A549 (cell line): ENCODE results near the gene BABAM2. TPM values are rescaled to one million over a fixed set of nuclear protein-coding genes. Genes with fewer than 3 reads are reported as not detected.

Source experiments
- ATAC-seq, 2 experiments: fragments of 200-7000 bp in 1 of 2; fragments of >200 bp in 1 of 2; cut with Nextera tagmentation in 1 of 2; cut with Tn5 transposase in 1 of 2; 3 replicates each; pipeline versions ENCODE4 v1.8.0 to v1.9.1; 2018 to 2020; ENCODE audit warnings: mild to moderate bottlenecking in 1 of 2, moderate library complexity in 1 of 2
- CTCF ChIA-PET: fragments of 300-600 bp; sonication (Branson Sonifier 250); formaldehyde crosslinking; extraction: SDS; loops from one replicate; lab custom pipeline; 2021; ENCODE audit warnings: antibody characterized with exemption, inconsistent platforms; lab: Yijun Ruan, JAX
- POLR2A ChIA-PET: fragments of 350-600 bp; formaldehyde crosslinking; extraction: SDS; loops from one replicate; lab custom pipeline; 2021; ENCODE audit warnings: antibody characterized with exemption, inconsistent platforms; lab: Yijun Ruan, JAX
- DNase-seq, 2 experiments: peaks; one replicate each; pipeline versions ENCODE4 v3.0.0 to v3.0.0-alpha.2; 2011 to 2016; ENCODE audit warnings: low read depth in 1 of 2, low spot score in 1 of 2
- FAIRE-seq: peaks from 2 replicates; lab custom pipeline; 2011; peaks lifted over from hg19 to GRCh38; lab: Jason Lieb, UNC
- H3K27ac ChIP-seq, 2 experiments: fragments of >200 bp; sonication (Bioruptor Twin); formaldehyde crosslinking; 3 replicates each; pipeline ENCODE4 v1.5.1; 2016 to 2017
- H3K4me1 ChIP-seq: fragments of >200 bp; sonication (Bioruptor Twin); formaldehyde crosslinking; 3 replicates; pipeline ENCODE4 v1.6.1; 2016
- H3K4me2 ChIP-seq: fragments of >200 bp; sonication (Bioruptor Twin); formaldehyde crosslinking; 3 replicates; pipeline ENCODE4 v1.6.1; 2016
- H3K4me3 ChIP-seq: fragments of >200 bp; sonication (Bioruptor Twin); formaldehyde crosslinking; 3 replicates; pipeline ENCODE4 v1.5.1; 2016
- H3K9me3 ChIP-seq: fragments of >200 bp; sonication (Bioruptor Twin); formaldehyde crosslinking; 3 replicates; pipeline ENCODE4 v1.6.1; 2016
- BHLHE40 ChIP-seq: IDR thresholded peaks from 2 replicates; pipeline ENCODE4 v1.6.1; 2012; ENCODE audit warnings: low read depth, low read length, inconsistent platforms
- CBX8 ChIP-seq: fragments of 200-600 bp; sonication (generic); IDR thresholded peaks from 2 replicates; pipeline ENCODE4 v1.6.1; 2016
- CEBPB ChIP-seq, 2 experiments: fragments of >200 bp in 1 of 2; sonication (Bioruptor Twin) in 1 of 2; formaldehyde crosslinking in 1 of 2; IDR thresholded peaks; 2 replicates each; pipeline ENCODE4 v1.6.1; 2012 to 2016
- CTCF ChIP-seq: fragments of >200 bp; sonication (Bioruptor Twin); formaldehyde crosslinking; IDR thresholded peaks from 3 replicates; pipeline ENCODE4 v1.5.1; 2016
- EHMT2 ChIP-seq: fragments of 200-600 bp; sonication (generic); IDR thresholded peaks from 2 replicates; pipeline ENCODE4 v1.6.1; 2016; ENCODE audit warnings: antibody characterized with exemption, low read depth, mild to moderate bottlenecking, moderate library complexity
- EP300 ChIP-seq, 2 experiments: fragments of >200 bp; sonication (Bioruptor Twin); formaldehyde crosslinking; IDR thresholded peaks; 2 replicates in 1 of 2; 3 replicates in 1 of 2; pipeline ENCODE4 v1.6.1; 2016 to 2017
- ESRRA ChIP-seq: fragments of 150-350 bp; IDR thresholded peaks from 2 replicates; pipeline ENCODE4 v1.6.1; 2014; ENCODE audit warnings: mild to moderate bottlenecking, low read length, borderline replicate concordance
- FOSB ChIP-seq: fragments of 250-450 bp; sonication (Bioruptor Pico); IDR thresholded peaks from 2 replicates; pipeline ENCODE4 v1.5.0; 2020; ENCODE audit warnings: mild to moderate bottlenecking, moderate library complexity
- FOSL2 ChIP-seq, 2 experiments: fragments of 450-650 bp in 1 of 2; fragments of >200 bp in 1 of 2; sonication (Bioruptor Twin) in 1 of 2; formaldehyde crosslinking; IDR thresholded peaks; 2 replicates each; pipeline versions ENCODE4 v1.5.0 to v1.6.1; 2016 to 2020; ENCODE audit warnings: mild to moderate bottlenecking in 1 of 2, moderate library complexity in 1 of 2
- GATA3 ChIP-seq: IDR thresholded peaks from 2 replicates; pipeline ENCODE4 v1.6.1; 2012; ENCODE audit warnings: borderline replicate concordance
- HES2 ChIP-seq: fragments of >200 bp; sonication (Bioruptor Twin); formaldehyde crosslinking; IDR thresholded peaks from 2 replicates; pipeline ENCODE4 v1.6.1; 2016
- HOXA7 ChIP-seq: fragments of 250-450 bp; sonication (Bioruptor Pico); IDR thresholded peaks from 2 replicates; pipeline ENCODE4 v1.5.0; 2020; ENCODE audit warnings: mild to moderate bottlenecking, moderate library complexity
- HOXB5 ChIP-seq: fragments of 250-450 bp; sonication (Bioruptor Pico); IDR thresholded peaks from 2 replicates; pipeline ENCODE4 v1.5.0; 2020; ENCODE audit warnings: mild to moderate bottlenecking, moderate library complexity
- JUN ChIP-seq, 2 experiments: fragments of >200 bp; sonication (Bioruptor Twin); formaldehyde crosslinking; IDR thresholded peaks; 2 replicates in 1 of 2; 3 replicates in 1 of 2; pipeline ENCODE4 v1.6.1; 2016 to 2017
- JUNB ChIP-seq: fragments of >200 bp; sonication (Bioruptor Twin); formaldehyde crosslinking; IDR thresholded peaks from 2 replicates; pipeline ENCODE4 v1.6.1; 2016
- MAFK ChIP-seq: fragments of 450-650 bp; IDR thresholded peaks from 2 replicates; pipeline ENCODE4 v1.6.1; 2014; ENCODE audit not compliant: partially characterized antibody
- MAX ChIP-seq: IDR thresholded peaks from 2 replicates; pipeline ENCODE4 v1.6.1; 2012
- MYC ChIP-seq: IDR thresholded peaks from 2 replicates; pipeline ENCODE4 v1.6.1; 2012; ENCODE audit warnings: mild to moderate bottlenecking, inconsistent platforms, low read length, improper control_type of control experiment, borderline replicate concordance
- RAD21 ChIP-seq, 2 experiments: fragments of >200 bp in 1 of 2; sonication (Bioruptor Twin) in 1 of 2; formaldehyde crosslinking in 1 of 2; IDR thresholded peaks in 1 of 2; conservative IDR thresholded peaks in 1 of 2; 2 replicates in 1 of 2; 3 replicates in 1 of 2; pipeline ENCODE4 v1.6.1; 2012 to 2018; ENCODE audit warnings: inconsistent platforms in 1 of 2
- RFX5 ChIP-seq: fragments of 450-650 bp; IDR thresholded peaks from 2 replicates; pipeline ENCODE4 v1.7.1; 2014; ENCODE audit warnings: antibody characterized with exemption, mild to moderate bottlenecking, moderate library complexity
- SMC3 ChIP-seq: fragments of >200 bp; sonication (Bioruptor Twin); formaldehyde crosslinking; IDR thresholded peaks from 3 replicates; pipeline ENCODE4 v1.6.1; 2018; ENCODE audit warnings: inconsistent platforms
- SREBF2 ChIP-seq: fragments of 450-650 bp; IDR thresholded peaks from 2 replicates; pipeline ENCODE4 v1.6.1; 2014; ENCODE audit warnings: mild to moderate bottlenecking, moderate library complexity
- WGBS: methylation state at CpG from one replicate; pipeline ENCODE4 v1.1.6; 2017; ENCODE audit errors: missing lambda C conversion rate; 5-methylcytosine and 5-hydroxymethylcytosine counted together
- polyA plus RNA-seq, 4 experiments: library from polyadenylated mRNA; depleted of rRNA in 3 of 4; stranded (reverse); fragments of >200 nt; fragmentation: RNase III in 1 of 4; extraction: RNeasy Plus Mini Kit Qiagen cat#74134 plus additional on column Dnase treatment in 1 of 4; gene quantifications; 2 replicates in 3 of 4; 3 replicates in 1 of 4; pipeline ENCODE4 v1.2.3, GENCODE V29; 2011 to 2017
- TF ChIP-seq, protein P1 (sequence below): IDR thresholded peaks from 2 replicates; pipeline ENCODE4 v1.6.1; 2012; ENCODE audit warnings: low read depth, borderline replicate concordance
- TF ChIP-seq, protein P2 (sequence below): IDR thresholded peaks from 2 replicates; pipeline ENCODE4 v1.6.1; 2012
- TF ChIP-seq, protein P3 (sequence below): fragments of 450-650 bp; IDR thresholded peaks from 2 replicates; pipeline ENCODE4 v1.6.1; 2014; ENCODE audit warnings: antibody characterized with exemption
- TF ChIP-seq, protein P4 (sequence below): fragments of >200 bp; sonication (Bioruptor Twin); formaldehyde crosslinking; IDR thresholded peaks from 3 replicates; pipeline ENCODE4 v1.6.1; 2016
- TF ChIP-seq, protein P5 (sequence below): fragments of 200-600 bp; sonication (generic); IDR thresholded peaks from 2 replicates; pipeline ENCODE4 v1.6.1; 2016; ENCODE audit warnings: antibody characterized with exemption, mild to moderate bottlenecking, moderate library complexity

BABAM2 gene
- polyA plus RNA-seq, 2 of the 4 experiments (the other 2 are of a cell fraction) = 53.7 to 78.4 TPM

GRCh38 chr2:27954771-27955383 is 64.3 kb downstream of the BABAM2 start:
- FAIRE-seq (peak; percentile 89), DNase-seq (peak; percentile 60 to 96), ATAC-seq (peak; percentile 90 to 95)
- POLR2A ChIA-PET = interaction anchor here (0.8 to 2.8 kb wide), 6 partner anchors 23 to 447 kb away, joined by 3 to 21 read pairs (median 4); partner anchors contain the start of genes BABAM2, FOSL2 and RBKS
- Histone ChIP-seq H3K4me3 (no peak overlapping the region), H3K9me3 (peaks cover 13% of the 10 kb centered on the region; the same call in 2 of the 3 replicates), H3K4me2 (peak overlapping the region; percentile 67), H3K4me1 (peaks cover 68% of the 10 kb centered on the region), H3K27ac (peak overlapping the region; percentile 80 to 93)
- TF ChIP-seq CTCF = peak; percentile 82
- TF ChIP-seq, protein P1, sequence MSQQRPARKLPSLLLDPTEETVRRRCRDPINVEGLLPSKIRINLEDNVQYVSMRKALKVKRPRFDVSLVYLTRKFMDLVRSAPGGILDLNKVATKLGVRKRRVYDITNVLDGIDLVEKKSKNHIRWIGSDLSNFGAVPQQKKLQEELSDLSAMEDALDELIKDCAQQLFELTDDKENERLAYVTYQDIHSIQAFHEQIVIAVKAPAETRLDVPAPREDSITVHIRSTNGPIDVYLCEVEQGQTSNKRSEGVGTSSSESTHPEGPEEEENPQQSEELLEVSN = peak; percentile 73; the same call in 1 of the 2 replicates
- peak; percentile 98 for TF ChIP-seq MAX
- TF ChIP-seq, protein P2, sequence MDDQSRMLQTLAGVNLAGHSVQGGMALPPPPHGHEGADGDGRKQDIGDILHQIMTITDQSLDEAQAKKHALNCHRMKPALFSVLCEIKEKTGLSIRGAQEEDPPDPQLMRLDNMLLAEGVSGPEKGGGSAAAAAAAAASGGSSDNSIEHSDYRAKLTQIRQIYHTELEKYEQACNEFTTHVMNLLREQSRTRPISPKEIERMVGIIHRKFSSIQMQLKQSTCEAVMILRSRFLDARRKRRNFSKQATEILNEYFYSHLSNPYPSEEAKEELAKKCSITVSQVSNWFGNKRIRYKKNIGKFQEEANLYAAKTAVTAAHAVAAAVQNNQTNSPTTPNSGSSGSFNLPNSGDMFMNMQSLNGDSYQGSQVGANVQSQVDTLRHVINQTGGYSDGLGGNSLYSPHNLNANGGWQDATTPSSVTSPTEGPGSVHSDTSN = no peak; the same call in 1 of the 2 replicates
- peak; percentile 93 for TF ChIP-seq HOXB5 (CRISPR knock-in tag)
- TF ChIP-seq JUNB = peak; percentile 97
- TF ChIP-seq CEBPB (IDR thresholded peaks at IDR 0.05) = peak; percentile 87 to 92
- peak; percentile 85 for TF ChIP-seq GATA3
- TF ChIP-seq, protein P3, sequence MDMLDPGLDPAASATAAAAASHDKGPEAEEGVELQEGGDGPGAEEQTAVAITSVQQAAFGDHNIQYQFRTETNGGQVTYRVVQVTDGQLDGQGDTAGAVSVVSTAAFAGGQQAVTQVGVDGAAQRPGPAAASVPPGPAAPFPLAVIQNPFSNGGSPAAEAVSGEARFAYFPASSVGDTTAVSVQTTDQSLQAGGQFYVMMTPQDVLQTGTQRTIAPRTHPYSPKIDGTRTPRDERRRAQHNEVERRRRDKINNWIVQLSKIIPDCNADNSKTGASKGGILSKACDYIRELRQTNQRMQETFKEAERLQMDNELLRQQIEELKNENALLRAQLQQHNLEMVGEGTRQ = peak; percentile 33; the same call in 1 of the 2 replicates
- no peak for TF ChIP-seq RFX5
- peak; percentile 59; the same call in 1 of the 2 replicates for TF ChIP-seq BHLHE40
- TF ChIP-seq FOSB = no peak
- TF ChIP-seq SREBF2 = no peak
- TF ChIP-seq, protein P4, sequence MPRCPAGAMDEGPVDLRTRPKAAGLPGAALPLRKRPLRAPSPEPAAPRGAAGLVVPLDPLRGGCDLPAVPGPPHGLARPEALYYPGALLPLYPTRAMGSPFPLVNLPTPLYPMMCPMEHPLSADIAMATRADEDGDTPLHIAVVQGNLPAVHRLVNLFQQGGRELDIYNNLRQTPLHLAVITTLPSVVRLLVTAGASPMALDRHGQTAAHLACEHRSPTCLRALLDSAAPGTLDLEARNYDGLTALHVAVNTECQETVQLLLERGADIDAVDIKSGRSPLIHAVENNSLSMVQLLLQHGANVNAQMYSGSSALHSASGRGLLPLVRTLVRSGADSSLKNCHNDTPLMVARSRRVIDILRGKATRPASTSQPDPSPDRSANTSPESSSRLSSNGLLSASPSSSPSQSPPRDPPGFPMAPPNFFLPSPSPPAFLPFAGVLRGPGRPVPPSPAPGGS = peak; percentile 93; the same call in 1 of the 3 replicates
- no peak for TF ChIP-seq CBX8
- peak; percentile 94 for TF ChIP-seq SMC3
- TF ChIP-seq FOSL2 (IDR thresholded peaks at IDR 0.05) = peak; percentile 93
- peak; percentile 97 for TF ChIP-seq FOSL2 (CRISPR knock-in tag; IDR thresholded peaks at IDR 0.05)
- peak; percentile 4 for TF ChIP-seq MAFK
- TF ChIP-seq EP300 (IDR thresholded peaks at IDR 0.05) = peak; percentile 91 to 97; a peak in 3 of 5 replicates
- TF ChIP-seq ESRRA = no peak
- peak; percentile 68 to 93 for TF ChIP-seq RAD21 (conservative IDR thresholded peaks at IDR 0.05 in 1 of 2, IDR thresholded peaks at IDR 0.05 in 1 of 2)
- TF ChIP-seq JUN (IDR thresholded peaks at IDR 0.05) = peak; percentile 93 to 97
- TF ChIP-seq, protein P5, sequence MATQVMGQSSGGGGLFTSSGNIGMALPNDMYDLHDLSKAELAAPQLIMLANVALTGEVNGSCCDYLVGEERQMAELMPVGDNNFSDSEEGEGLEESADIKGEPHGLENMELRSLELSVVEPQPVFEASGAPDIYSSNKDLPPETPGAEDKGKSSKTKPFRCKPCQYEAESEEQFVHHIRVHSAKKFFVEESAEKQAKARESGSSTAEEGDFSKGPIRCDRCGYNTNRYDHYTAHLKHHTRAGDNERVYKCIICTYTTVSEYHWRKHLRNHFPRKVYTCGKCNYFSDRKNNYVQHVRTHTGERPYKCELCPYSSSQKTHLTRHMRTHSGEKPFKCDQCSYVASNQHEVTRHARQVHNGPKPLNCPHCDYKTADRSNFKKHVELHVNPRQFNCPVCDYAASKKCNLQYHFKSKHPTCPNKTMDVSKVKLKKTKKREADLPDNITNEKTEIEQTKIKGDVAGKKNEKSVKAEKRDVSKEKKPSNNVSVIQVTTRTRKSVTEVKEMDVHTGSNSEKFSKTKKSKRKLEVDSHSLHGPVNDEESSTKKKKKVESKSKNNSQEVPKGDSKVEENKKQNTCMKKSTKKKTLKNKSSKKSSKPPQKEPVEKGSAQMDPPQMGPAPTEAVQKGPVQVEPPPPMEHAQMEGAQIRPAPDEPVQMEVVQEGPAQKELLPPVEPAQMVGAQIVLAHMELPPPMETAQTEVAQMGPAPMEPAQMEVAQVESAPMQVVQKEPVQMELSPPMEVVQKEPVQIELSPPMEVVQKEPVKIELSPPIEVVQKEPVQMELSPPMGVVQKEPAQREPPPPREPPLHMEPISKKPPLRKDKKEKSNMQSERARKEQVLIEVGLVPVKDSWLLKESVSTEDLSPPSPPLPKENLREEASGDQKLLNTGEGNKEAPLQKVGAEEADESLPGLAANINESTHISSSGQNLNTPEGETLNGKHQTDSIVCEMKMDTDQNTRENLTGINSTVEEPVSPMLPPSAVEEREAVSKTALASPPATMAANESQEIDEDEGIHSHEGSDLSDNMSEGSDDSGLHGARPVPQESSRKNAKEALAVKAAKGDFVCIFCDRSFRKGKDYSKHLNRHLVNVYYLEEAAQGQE = peak; percentile 39; the same call in 1 of the 2 replicates
- TF ChIP-seq HOXA7 (CRISPR knock-in tag) = no peak
- TF ChIP-seq EHMT2 = no peak
- TF ChIP-seq HES2 = no peak; the same call in 1 of the 2 replicates
- TF ChIP-seq MYC = 0 out of 2 replicates have a peak, but pooled peaks have one; percentile 48
- 3% methylated on average over 2 of the region's 2 CpGs for WGBS
- CTCF ChIA-PET = interaction anchor here (0.7 to 2.4 kb wide), 19 partner anchors 11 to 446 kb away, joined by 3 to 11 read pairs (median 4); no protein-coding TSS in a partner anchor
